NCI-H82 (cell line): ENCODE data around the gene OGG1.
A peak's percentile ranks its signal among the peaks of the same experiment; 100 is the strongest.

Experiments used
- DNase-seq: peaks from one replicate; lab custom pipeline; 2025; lab: John Stamatoyannopoulos, UW

Gene OGG1

DNA sequence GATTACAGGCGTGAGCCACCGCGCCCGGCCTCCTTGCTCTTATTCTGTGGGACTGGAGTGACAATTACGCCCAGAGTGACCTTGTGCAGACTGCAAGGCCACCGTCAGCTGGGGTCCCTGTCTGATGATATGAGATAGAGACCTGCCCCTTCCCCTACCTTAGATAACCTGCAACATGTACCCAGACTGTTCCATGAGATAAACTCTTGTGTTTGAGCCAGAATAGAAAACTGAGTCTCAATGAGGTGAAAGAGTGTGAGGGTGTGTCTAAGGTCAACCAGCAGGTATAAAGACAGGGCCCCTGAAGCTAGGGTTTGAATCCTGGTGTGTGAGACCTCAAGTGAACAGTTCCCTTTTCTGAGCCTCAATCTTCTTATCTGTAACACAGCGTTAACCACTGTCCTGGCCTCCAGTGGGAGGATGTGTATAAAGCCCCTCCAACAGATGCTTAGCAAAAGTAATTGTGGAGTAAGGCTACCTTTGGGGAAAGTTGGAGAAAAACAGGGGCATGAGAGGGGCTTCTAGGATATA is 36.5 kb downstream of the OGG1 start:
- DNase-seq: no peak

DNA sequence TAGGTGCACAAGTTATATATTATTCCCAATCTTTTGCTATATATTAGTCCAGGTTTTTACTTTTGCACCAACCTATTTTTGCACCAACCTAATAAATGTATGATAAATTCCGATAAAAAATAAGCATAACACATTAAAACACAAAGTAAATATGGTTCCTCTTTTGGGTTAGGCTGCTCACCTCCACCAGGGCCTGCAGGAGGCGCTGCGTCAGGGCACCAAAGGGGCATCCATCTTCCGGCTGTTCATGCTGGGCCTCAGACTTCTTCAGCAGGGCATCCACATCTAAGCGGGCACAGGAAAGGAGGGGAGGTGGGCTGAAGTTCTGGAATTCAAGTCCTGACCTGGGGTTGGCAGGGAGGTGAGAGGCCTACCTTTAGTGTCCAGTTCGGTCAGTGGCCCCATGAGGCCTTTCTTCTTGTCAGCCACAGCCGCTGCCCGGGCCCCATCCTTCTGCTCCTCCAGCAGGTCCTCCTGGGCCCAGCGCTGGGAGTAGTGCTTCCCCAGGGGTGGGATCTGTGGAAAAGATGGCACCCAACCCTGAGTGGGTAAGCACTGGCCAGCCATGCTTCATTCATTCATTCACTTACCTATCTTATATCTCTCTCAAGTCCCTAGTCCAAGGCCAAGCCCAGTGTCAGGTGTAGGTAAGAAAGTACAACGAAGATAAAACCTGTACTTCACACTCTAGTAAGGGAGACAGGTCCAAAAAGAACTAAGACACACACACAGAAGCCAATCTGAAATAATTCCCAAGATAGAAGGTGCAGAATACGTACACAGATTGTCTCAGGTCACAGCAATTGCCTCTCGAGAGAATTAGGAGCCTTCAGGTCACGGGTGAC is 37.3 kb downstream of the OGG1 start:
- DNase-seq: no peak

DNA sequence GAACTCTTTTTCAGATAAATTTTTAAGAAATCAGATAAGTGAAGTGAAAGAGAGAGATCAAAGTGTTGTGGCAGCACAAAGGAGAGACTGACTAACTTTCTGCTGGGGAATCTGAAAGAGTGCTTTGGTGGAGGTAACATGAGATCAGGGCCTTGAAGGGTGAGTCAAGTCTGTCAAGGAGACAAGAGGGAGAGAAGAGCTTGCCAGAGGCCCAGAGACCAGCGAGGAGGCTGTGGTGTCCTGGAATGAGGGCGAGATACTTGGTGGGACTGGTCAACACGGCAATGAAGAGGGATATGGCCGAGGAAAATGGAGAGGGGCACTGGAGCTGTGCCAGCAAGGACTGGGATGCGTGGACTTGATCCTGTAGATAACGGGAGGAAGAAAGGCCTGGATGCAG is 38.0 kb downstream of the OGG1 start:
- DNase-seq: no peak

DNA sequence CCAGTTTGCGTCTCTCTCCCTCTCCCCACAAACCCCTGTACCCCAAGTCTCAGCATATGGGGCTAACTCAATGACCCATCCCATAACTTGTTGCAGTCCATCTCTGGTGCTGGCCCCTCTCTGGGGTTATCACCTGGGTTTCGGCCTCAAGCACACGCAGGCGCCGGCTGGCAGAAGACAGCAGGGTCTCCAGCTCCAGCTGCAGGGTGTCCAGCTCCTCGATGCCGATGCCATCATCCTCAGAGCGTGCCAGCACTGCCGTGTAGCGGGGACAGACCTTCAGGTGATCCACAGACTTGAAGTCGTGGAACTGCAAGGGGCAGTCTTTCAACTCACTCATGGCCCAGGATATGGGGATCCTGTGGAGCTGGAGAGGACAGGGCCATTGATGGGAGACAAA is 41.4 kb downstream of the OGG1 start:
- no peak for DNase-seq

DNA sequence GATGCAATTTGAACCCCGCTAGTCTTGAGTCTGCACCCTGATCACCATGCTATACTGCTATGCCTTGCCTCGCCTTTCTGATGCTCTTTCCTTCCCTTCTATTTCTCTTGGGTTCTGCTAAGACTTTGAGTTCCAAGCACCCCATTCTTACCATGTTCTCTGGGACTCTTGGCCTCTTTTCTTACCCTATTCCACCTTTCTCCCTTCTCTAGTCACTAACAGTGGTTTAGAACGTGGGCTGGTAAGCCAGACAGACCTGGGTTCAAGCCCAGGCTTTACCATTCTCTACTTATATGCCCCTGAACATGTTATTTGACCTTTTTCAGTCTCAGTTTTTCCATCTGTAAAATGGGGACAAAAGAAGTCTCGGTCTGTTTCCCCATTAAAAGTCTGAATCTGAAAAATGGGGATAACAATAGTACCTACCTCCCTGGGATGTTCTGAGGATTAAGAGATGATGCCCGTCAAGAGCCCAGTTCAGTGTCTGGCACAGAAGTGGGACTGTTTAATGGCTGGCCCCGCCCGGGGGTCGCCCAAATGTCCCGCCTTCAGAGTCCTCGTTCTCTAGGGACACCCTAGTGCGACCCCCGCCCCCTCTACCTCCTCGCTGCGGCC is 42.1 kb downstream of the OGG1 start:
- no peak for DNase-seq

DNA sequence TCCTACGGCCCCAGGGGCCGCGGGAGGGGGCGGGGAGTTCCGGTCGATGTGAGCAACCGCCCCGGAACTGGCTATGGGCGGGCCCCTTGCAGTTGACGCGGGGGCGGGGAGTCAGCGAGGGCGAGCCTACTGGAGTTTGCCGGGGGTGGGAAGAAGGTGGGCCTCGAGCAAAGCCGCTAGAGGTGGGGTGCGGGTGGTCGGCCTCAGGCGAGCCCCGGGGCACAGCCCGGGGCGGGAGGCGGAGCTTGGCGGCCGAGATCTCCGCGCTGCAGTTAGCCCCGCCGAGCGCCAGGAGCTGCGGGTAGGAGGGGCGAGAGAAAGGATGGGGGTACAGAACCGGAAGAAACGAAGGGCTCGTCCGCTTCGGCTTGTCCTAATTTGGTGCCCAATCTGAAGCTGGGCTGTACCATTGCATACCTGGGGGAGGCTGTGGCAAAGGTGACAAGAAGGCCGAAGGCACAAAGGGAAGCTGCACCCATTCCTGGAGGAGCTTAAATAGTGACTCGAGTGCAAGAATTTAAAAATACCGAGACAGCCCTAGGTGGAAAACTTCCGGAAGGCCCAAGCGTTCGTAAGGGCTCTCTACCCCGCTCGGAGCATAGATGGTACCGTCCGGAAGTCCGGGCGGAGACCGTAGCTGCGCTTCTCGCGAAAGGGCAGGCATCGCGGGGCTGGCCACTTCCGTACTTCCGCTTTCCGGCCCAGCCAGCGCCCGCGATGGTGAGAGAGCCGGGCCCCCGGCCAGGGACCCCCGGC is 42.8 kb downstream of the OGG1 start, which contains the start of the genes ARPC4 and TADA3:
ARPC4 (plus strand) TSS at position 678 of the 756 bp plus-strand sequence; CDS start at position 718, 40 bp downstream.
TADA3 (minus strand) TSS at position 69 of the 756 bp plus-strand sequence. CDS start 1,007 bp downstream, outside the sequence.
- DNase-seq: peak; percentile 94

DNA sequence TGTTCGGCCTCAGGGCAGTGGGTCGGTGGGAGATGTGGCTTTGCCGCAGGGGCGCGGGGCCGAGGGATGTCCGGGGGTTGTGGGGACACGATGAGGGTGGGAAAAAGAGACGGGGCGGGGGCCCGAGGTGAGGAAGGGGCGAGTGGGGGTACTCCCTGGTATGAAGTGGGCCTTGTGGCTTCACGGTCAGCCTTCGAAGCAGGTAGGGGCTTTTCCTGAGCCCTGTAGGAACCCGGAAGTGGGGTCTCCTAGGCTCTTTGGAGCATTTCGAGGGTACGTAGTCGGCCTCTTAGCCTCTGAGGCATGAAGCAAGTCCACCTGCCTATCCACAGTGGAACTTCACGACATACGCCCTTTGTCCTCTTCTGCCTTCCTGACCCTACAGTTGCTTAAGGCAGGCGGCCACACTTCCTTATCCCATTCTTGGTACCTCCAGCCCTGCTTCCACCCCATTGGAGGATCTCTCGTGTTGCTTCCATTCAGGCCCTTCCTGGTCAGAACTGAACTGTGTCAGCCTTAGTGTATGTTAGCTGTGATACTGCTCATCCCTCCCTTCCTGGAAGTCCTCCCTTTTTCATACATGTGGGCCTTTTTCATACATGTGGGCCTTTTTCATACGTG is 43.5 kb downstream of the OGG1 start:
- no peak for DNase-seq

DNA sequence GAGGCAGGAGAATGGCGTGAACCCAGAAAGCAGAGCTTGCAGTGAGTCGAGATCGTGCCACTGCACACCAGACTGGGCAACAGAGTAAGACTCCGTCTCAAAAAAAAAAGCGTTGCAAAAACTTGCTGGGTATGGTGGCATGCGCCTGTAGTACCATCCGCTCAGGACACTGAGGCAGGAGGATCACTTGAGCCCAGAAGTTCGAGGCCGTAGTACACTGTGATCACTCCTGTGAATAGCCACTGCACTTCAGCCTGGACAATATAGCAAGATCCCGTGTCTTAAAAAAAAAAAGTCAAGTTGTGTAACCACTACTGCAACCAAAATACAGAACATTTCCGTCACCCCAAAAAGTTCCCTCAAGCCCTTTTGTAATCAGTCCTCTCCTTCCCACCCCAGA is 44.6 kb downstream of the OGG1 start:
- DNase-seq: no peak

DNA sequence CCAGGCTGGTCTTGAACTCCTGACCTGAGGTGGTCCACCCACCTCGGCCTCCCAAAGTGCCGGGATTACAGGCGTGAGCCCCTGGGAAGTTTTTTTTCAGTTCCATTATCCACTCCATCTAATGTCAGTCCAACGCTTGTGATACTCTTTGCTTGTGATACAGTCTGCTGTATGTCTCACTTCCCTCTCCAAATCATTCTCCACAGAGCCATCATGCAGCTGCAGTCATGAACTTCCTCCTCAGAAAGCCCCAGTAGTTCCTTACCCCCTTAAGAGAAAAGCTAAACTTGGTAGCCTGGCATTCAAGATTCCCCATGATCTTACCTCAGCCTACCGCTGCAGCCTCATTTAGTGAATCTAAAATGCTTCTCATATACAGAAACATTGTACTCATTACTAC is 45.5 kb downstream of the OGG1 start:
- no peak for DNase-seq

DNA sequence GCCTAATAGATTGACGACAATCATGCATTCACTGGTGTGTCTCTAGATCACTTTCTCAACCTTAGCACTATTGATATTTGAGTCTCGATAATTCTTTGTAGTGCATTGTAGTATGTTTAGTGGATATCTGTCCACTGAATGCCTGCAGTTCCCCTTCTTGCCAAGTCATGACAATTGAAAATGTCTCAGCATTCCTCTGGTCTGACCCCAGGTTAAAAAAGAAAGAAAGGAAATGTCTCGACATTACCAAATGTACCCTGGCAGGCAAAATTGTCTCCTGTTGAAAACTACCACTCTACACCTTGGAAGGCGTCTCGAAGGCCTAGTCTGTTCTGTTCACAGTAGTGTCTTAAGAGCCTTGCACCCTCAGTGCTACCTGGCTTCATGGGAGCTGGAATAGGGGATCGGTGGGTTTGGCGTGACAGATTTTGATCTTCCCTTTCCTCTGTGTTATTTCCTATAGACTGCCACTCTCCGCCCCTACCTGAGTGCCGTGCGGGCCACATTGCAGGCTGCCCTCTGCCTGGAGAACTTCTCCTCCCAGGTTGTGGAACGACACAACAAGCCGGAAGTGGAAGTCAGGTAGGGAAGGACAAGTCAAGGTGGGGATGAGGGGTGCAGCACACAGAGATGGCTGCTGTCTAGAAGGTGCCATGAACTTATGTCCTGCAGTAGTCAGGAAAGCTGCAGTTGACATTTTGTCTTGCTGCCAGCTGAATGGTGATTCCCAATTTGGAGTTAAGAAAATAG is 47.6 kb downstream of the OGG1 start:
- DNase-seq: no peak

DNA sequence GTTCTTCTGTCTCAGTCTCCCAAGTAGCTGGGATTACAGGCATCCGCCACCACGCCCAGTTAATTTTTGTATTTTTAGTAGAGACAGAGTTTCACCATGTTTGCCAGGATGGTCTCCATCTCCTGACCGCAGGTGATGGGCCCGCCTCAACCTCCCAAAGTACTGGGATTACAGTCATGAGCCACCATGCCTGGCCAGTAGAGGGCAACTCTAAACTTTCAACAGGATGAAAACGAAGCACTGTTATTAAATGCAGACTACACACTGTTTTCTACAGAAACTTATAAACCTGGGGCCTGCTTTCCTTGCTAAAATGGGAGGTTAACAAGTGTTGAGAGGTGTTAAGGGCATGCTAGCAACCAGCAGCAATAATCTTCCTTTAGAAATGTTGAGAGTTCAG is 50.8 kb downstream of the OGG1 start:
- no peak for DNase-seq

DNA sequence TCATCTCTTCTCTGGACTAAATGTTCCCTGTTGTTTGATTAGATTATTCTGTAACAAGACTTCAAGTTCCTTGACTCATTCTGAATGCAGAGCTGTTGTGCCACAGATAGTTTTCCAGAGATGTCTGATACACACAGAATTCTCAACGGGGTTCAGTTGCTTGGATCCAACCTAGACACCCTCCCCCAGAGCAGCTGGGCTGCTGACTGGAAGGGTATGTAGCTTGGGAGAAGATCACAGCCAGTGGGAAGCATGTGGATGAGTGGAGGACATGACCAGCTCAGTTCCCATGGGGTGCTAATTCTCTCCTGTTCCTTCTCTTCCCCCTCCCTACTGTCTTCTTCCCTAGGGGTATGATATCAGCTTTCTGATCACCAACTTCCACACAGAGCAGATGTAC is 53.7 kb downstream of the OGG1 start:
- no peak for DNase-seq

DNA sequence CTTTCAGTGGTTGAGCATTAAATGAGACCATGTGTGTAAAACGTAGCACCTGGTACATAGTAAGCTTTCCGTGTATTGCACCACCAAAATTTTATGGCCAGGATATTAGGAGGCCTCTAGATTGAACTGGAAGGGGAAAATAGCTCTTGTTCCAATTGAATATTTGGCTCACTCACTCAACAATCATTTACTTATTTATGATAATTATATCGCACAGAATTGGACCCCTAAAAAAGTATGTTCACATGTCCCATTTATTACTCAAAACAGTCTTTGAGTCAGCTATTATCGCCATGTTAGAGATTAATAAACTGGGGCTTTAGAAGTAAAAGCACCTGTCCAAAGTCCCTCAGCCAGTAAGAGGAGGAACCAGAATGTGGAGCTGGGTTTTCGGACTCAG is 55.2 kb downstream of the OGG1 start:
- no peak for DNase-seq

DNA sequence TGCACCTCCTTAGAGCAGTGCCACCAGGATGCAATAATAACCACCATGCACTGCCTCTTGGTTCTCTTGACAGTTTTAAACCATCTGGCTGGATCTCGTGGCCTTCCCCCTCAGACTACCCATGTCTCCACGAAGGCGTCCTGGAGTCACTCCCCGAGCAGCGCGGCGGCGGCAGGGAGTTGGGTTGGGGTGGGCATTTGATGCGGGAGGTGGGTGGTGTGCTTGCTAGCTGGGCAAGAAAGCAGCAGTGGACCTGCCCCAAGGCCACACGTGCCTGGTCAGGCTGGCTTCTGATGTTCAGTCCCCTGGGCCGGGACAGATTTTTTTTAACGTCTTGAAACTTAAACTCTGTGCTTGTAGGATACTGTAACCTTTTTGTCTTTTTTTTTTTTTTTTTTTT is 56.4 kb downstream of the OGG1 start:
- DNase-seq: no peak
